Chondrocyte (in vitro differentiated cells): ENCODE results near the gene GARNL3. TPM values are rescaled to one million over a fixed set of nuclear protein-coding genes. Genes with fewer than 3 reads are reported as not detected.

Experiments used
- DNase-seq: peaks from one replicate; pipeline ENCODE4 v3.0.0; 2021; ENCODE audit warnings: mixed read lengths, low spot score
- H3K27ac Mint-ChIP-seq: one replicate; pipeline ENCODE4 v1.8.0; 2021; ENCODE audit warnings: mild to moderate bottlenecking, moderate library complexity, mixed read lengths; ENCODE audit not compliant: unreplicated experiment
- H3K27me3 Mint-ChIP-seq: 2 replicates; pipeline ENCODE4 v1.8.0; 2021; ENCODE audit warnings: low read depth, mixed read lengths
- H3K36me3 Mint-ChIP-seq: 2 replicates; pipeline ENCODE4 v1.8.0; 2021; ENCODE audit warnings: low read depth, mixed read lengths
- H3K4me1 Mint-ChIP-seq: 2 replicates; pipeline ENCODE4 v1.8.0; 2021; ENCODE audit warnings: low read depth, mild to moderate bottlenecking, mixed read lengths
- H3K4me3 Mint-ChIP-seq: one replicate; pipeline ENCODE4 v1.8.0; 2021; ENCODE audit warnings: mild to moderate bottlenecking, moderate library complexity, mixed read lengths; ENCODE audit not compliant: unreplicated experiment
- H3K9me3 Mint-ChIP-seq: 2 replicates; pipeline ENCODE4 v1.8.0; 2021; ENCODE audit warnings: low read depth, mixed read lengths
- CTCF ChIP-seq: fragments of 200-600 bp; sonication (generic); IDR thresholded peaks from 2 replicates; pipeline ENCODE4 v1.5.0; 2021; ENCODE audit warnings: antibody characterized with exemption, mild to moderate bottlenecking, moderate library complexity
- total RNA-seq: library from RNA; stranded (reverse); gene quantifications from 3 replicates; pipeline ENCODE4 v1.2.1, GENCODE V29; 2021

GARNL3 gene
- total RNA-seq, 1 donor from 2014 or later: 8.9 TPM

DNA sequence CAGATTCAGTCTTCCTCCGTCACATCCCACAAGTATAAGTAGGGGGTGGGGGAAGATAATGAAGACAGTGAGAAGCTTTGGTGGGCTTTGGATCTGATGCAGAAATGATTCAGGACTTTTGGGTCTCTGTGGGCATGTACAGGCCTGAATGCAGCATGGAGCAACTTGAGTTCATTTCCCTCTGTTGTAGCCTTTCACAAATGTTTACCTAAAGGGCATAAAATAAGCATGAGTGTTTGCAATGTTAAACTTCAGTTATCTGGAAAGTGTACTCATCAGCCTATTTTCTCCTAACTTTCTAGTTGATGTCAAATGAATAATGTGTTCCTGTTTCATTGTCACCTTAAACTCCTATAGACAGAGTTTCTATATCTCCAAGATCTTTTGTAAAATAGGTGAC lies 39.3 kb downstream of the GARNL3 start:
- no peak for DNase-seq
- H3K4me1 Mint-ChIP-seq: peaks cover 8% of the 10 kb centered on the region

DNA sequence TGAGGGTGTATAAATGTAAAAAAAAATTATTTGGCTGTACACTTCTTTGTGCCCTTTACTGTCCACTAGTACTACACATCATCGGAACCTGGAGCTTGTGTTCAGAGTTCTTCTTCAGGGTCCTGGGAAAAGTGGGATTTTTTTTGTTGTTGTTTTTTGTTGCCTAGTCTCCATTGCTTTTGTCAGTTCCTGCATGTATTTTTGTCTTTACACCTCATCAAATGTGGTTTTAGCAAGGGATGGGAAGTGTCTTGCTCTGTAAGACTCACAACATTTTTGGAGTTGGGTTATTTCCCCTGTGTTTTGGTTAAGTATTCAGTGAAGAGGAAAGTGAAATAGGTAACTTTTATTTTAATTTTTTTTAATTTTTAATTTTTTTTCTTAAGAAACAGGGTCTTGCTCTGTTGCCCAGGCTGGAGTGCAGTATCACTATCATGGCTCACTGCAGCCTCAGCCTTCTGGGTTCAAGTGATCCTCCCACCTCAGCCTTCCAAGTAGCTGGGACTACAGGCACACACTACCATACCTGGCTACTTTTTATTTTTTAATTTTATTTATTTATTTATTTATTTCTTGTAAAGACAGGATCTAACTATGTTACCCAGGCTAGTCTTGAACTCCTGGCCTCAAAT lies 40.7 kb downstream of the GARNL3 start:
- no peak for TF ChIP-seq CTCF
- H3K36me3 Mint-ChIP-seq: no peaks in the 10 kb centered on the region
- H3K27me3 Mint-ChIP-seq: no peaks in the 10 kb centered on the region
- no peaks in the 10 kb centered on the region for H3K9me3 Mint-ChIP-seq
- no peak for DNase-seq
- H3K27ac Mint-ChIP-seq: no peak overlapping the region
- H3K4me1 Mint-ChIP-seq: peaks cover 21% of the 10 kb centered on the region
- no peak overlapping the region for H3K4me3 Mint-ChIP-seq

More for the DNA sequence above, 39.3 kb downstream of the GARNL3 start:
- TF ChIP-seq CTCF: no peak
- Mint-ChIP-seq H3K36me3 (no peaks in the 10 kb centered on the region), H3K9me3 (no peaks in the 10 kb centered on the region), H3K4me3 (no peak overlapping the region), H3K27ac (no peak overlapping the region), H3K27me3 (no peaks in the 10 kb centered on the region)

DNA sequence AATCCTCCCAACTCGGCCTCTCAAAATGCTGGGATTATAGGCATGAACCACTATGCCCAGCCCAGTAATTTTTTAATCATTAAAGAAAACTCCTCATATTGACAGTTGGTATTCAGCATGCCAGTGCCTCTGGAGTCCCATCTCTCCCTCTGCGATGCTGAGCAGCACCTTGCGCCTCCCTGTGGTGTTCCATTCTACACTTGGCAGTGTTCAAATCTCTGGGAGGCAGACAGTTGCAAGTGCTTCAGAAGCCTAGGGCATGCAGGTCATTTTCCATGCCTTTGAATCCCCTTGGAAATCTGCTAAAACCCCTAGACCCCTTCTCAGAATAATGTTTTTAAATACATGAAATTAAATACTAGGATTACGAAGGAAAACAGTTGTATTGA lies 41.3 kb downstream of the GARNL3 start:
- Mint-ChIP-seq H3K36me3 (no peaks in the 10 kb centered on the region), H3K4me1 (peaks cover 21% of the 10 kb centered on the region), H3K9me3 (no peaks in the 10 kb centered on the region), H3K4me3 (no peak overlapping the region), H3K27ac (no peak overlapping the region), H3K27me3 (no peaks in the 10 kb centered on the region)
- no peak for TF ChIP-seq CTCF
- no peak for DNase-seq

GRCh38 chr9:127307802-127308201 lies 43.2 kb downstream of the GARNL3 start:
- H3K4me1 Mint-ChIP-seq: peaks cover 36% of the 10 kb centered on the region

More at GRCh38 chr9:127307802-127308201, 43.2 kb downstream of the GARNL3 start:
- Mint-ChIP-seq H3K9me3 (no peaks in the 10 kb centered on the region), H3K4me3 (no peak overlapping the region), H3K36me3 (no peaks in the 10 kb centered on the region), H3K27ac (no peak overlapping the region), H3K27me3 (no peaks in the 10 kb centered on the region)
- no peak for DNase-seq
- TF ChIP-seq CTCF: no peak
